B cell (primary cell): Measurements from ENCODE around the gene NDUFB10. TPM values are rescaled to one million over a fixed set of nuclear protein-coding genes. Genes with fewer than 3 reads are reported as not detected.

Experiments used
- ATAC-seq: fragments of 200-7000 bp; cut with Tn5 transposase; one replicate; pipeline ENCODE4 v1.10.0; 2021; ENCODE audit warnings: low read depth, mild to moderate bottlenecking, moderate number of reproducible peaks, moderate library complexity
- CTCF ChIA-PET: fragments of 350-600 bp; sonication (Branson Sonifier 250); formaldehyde crosslinking; loops from one replicate; lab custom pipeline; 2021; ENCODE audit warnings: antibody characterized with exemption, inconsistent platforms; lab: Charles Lee
- POLR2A ChIA-PET: fragments of 350-600 bp; sonication (Branson Sonifier 250); formaldehyde crosslinking; loops from one replicate; lab custom pipeline; 2021; ENCODE audit warnings: antibody characterized with exemption; lab: Charles Lee
- DNase-seq: peaks from one replicate; pipeline ENCODE4 v3.0.0; 2013
- H2AFZ ChIP-seq: 2 replicates; pipeline ENCODE4 v1.6.1; 2012; ENCODE audit warnings: mild to moderate bottlenecking, low read depth, low read length; ENCODE audit not compliant: insufficient read depth, poor library complexity, severe bottlenecking
- H3K27ac ChIP-seq, 2 donors: 1 replicate in 1 of 2; 2 replicates in 1 of 2; pipeline ENCODE4 v1.5.1; 2012 to 2013; ENCODE audit warnings: low read length in 2 of 2, mild to moderate bottlenecking in 2 of 2, moderate library complexity in 1 of 2
- H3K27me3 ChIP-seq, 4 experiments: fragments of 200-600 bp in 1 of 4; sonication (generic) in 1 of 4; replicated peaks in 1 of 4; 1 replicate in 2 of 4; 2 replicates in 2 of 4; pipeline versions ENCODE4 v1.6.1 to v1.7.0; 2013 to 2016; ENCODE audit warnings: low read length in 3 of 4, mild to moderate bottlenecking in 2 of 4, mixed read lengths in 1 of 4, moderate library complexity in 1 of 4; ENCODE audit not compliant: insufficient read depth in 4 of 4, control insufficient read depth in 3 of 4; ENCODE audit errors: control extremely low read depth in 1 of 4
- H3K36me3 ChIP-seq, 2 experiments: replicated peaks in 1 of 2; 1 replicate in 1 of 2; 2 replicates in 1 of 2; pipeline versions ENCODE4 v1.6.1 to v1.7.1; 2013; ENCODE audit warnings: low read length in 1 of 2; ENCODE audit not compliant: insufficient read depth in 2 of 2, control insufficient read depth in 1 of 2; ENCODE audit errors: control extremely low read depth in 1 of 2, extremely low read depth in 1 of 2
- H3K4me1 ChIP-seq, 2 donors: fragments of 200-600 bp in 1 of 2; sonication (generic) in 1 of 2; 1 replicate in 1 of 2; 2 replicates in 1 of 2; pipeline versions ENCODE4 v1.5.1 to v1.6.1; 2013 to 2017; ENCODE audit warnings: low read length in 2 of 2; ENCODE audit not compliant: control insufficient read depth in 2 of 2, insufficient read depth in 2 of 2
- H3K4me2 ChIP-seq: replicated peaks from 2 replicates; pipeline ENCODE3; 2012; ENCODE audit warnings: mild to moderate bottlenecking, low read depth, low read length; ENCODE audit not compliant: poor library complexity, severe bottlenecking
- H3K4me3 ChIP-seq, 5 experiments: fragments of 200-600 bp in 1 of 5; sonication (generic) in 1 of 5; 1 replicate in 3 of 5; 2 replicates in 2 of 5; pipeline versions ENCODE4 v1.5.1 to v1.7.0; 2011 to 2016; ENCODE audit warnings: low read length in 4 of 5, mild to moderate bottlenecking in 4 of 5, low read depth in 2 of 5, control low read depth in 1 of 5, moderate library complexity in 1 of 5; ENCODE audit not compliant: insufficient read depth in 1 of 5; ENCODE audit errors: control extremely low read depth in 1 of 5, extremely low read depth in 1 of 5
- H3K79me2 ChIP-seq: fragments of 200-600 bp; sonication (generic); one replicate; pipeline ENCODE4 v1.6.0; 2016; ENCODE audit warnings: low read length; ENCODE audit not compliant: control insufficient read depth, insufficient read depth
- H3K9ac ChIP-seq: fragments of 200-600 bp; sonication (generic); 2 replicates; pipeline ENCODE4 v1.6.1; 2017; ENCODE audit warnings: mild to moderate bottlenecking, low read length, moderate library complexity
- H3K9me3 ChIP-seq, 3 donors: one replicate each; pipeline versions ENCODE4 v1.6.1 to v1.7.1; 2013; ENCODE audit warnings: low read length in 2 of 3; ENCODE audit not compliant: control insufficient read depth in 2 of 3, insufficient read depth in 1 of 3; ENCODE audit errors: control extremely low read depth in 1 of 3
- H4K20me1 ChIP-seq: 2 replicates; pipeline ENCODE4 v1.6.0; 2012; ENCODE audit warnings: mild to moderate bottlenecking, low read length; ENCODE audit not compliant: insufficient read depth, control insufficient read depth, poor library complexity, severe bottlenecking
- H3K27ac Mint-ChIP-seq: one replicate; pipeline ENCODE4 v1.8.0; 2021; ENCODE audit warnings: mixed read lengths
- H3K27me3 Mint-ChIP-seq: one replicate; pipeline ENCODE4 v1.8.0; 2021; ENCODE audit warnings: mixed read lengths
- H3K4me1 Mint-ChIP-seq: one replicate; pipeline ENCODE4 v1.8.0; 2021; ENCODE audit warnings: mixed read lengths
- H3K4me3 Mint-ChIP-seq: one replicate; pipeline ENCODE4 v1.8.0; 2021; ENCODE audit warnings: mixed read lengths
- H3K9me3 Mint-ChIP-seq: one replicate; pipeline ENCODE4 v1.8.0; 2022; ENCODE audit warnings: mixed read lengths; ENCODE audit not compliant: insufficient read depth
- EZH2 ChIP-seq: IDR thresholded peaks from 2 replicates; pipeline ENCODE4 v1.6.1; 2012; ENCODE audit warnings: borderline replicate concordance, low read depth, mild to moderate bottlenecking, moderate library complexity, low read length; ENCODE audit not compliant: insufficient read depth, poor library complexity, severe bottlenecking
- WGBS: methylation state at CpG from one replicate; pipeline ENCODE4 v1.1.5; 2013; ENCODE audit warnings: missing lambda C conversion rate; ENCODE audit not compliant: insufficient coverage; 5-methylcytosine and 5-hydroxymethylcytosine counted together
- intact Hi-C: fragments of 100-400 bp; cut with micrococcal nuclease; formaldehyde crosslinking; loops from one replicate; pipeline ENCODE4 v1.10.0; 2022
- polyA plus RNA-seq: library from polyadenylated mRNA; depleted of rRNA; stranded (reverse); fragments of >200 nt; gene quantifications from 2 replicates; pipeline ENCODE4 v1.2.3, GENCODE V29; 2012
- total RNA-seq, 2 donors: library from RNA; stranded (reverse); fragments of 120-200 nt in 1 of 2; gene quantifications; 1 replicate in 1 of 2; 2 replicates in 1 of 2; pipeline versions ENCODE4 v1.2.3 to v1.2.4, GENCODE V29; 2013 to 2022
- TF ChIP-seq, protein P1 (sequence below): fragments of 200-600 bp; IDR thresholded peaks from one replicate; pipeline ENCODE4 v1.8.0; 2022; ENCODE audit warnings: antibody characterized with exemption, mild to moderate bottlenecking

Gene NDUFB10
- total and polyA plus RNA-seq, 2 donors (not counting 1 experiment from before 2014, with no cell fraction given): 70.4 to 92.6 TPM

DNA sequence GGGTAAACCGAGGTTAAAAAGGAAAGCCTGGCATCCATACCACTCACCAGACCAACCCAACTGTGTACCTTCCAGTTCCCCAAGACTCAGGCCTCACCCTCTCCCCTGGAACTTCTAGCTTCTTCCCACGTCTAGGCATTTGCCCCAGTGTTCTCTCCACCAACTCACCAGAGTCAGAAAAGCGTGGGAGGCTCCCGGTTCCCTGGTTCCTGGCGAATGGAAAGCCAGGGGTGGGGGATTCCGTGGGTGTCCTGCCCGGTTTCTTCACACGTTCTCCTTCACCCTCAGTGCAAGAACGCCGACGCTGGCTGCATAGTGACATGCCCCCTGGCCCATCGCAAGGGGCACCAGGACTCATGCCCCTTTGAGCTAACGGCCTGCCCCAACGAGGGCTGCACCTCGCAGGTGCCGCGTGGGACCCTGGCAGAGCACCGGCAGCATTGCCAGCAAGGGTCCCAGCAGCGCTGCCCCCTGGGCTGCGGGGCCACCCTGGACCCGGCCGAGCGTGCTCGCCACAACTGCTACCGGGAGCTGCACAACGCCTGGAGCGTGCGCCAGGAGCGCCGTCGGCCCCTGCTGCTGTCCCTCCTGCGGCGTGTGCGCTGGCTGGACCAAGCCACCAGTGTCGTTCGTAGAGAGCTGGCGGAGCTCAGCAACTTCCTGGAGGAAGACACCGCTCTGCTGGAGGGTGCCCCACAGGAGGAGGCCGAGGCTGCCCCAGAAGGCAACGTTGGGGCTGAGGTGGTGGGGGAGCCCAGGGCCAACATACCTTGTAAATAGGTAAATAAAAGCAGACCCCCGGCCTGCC is 9.0 kb downstream of the NDUFB10 start:
- Histone ChIP-seq H4K20me1 (peaks cover 22% of the 10 kb centered on the region), H3K9me3 (no peaks in the 10 kb centered on the region), H3K4me3 (no peak overlapping the region), H3K4me2 (no peak overlapping the region), H3K27ac (no peak overlapping the region), H2AFZ (no peak overlapping the region), H3K36me3 (peaks cover 0 to 4% of the 10 kb centered on the region in 2 experiments), H3K9ac (no peak overlapping the region), H3K4me1 (peaks cover 23 to 38% of the 10 kb centered on the region in 2 donors), H3K27me3 (no peaks in the 10 kb centered on the region), H3K79me2 (peaks cover 39% of the 10 kb centered on the region)
- ChIA-PET CTCF (interaction anchor here (1.1 kb wide), 1 partner anchor 172 kb away, joined by 4 read pairs; no protein-coding TSS in a partner anchor), POLR2A (interaction anchor here (1.3 kb wide), 1 partner anchor 23 kb away, joined by 4 read pairs; no protein-coding TSS in a partner anchor)
- Mint-ChIP-seq H3K4me3 (no peak overlapping the region), H3K4me1 (peaks cover 37% of the 10 kb centered on the region), H3K27me3 (no peaks in the 10 kb centered on the region), H3K9me3 (no peaks in the 10 kb centered on the region), H3K27ac (no peak overlapping the region)
- intact Hi-C loops: no loop called here
- DNase-seq (no peak), ATAC-seq (no peak)
- 97% methylated on average over 38 of the region's 41 CpGs for WGBS
- TF ChIP-seq, protein P1, sequence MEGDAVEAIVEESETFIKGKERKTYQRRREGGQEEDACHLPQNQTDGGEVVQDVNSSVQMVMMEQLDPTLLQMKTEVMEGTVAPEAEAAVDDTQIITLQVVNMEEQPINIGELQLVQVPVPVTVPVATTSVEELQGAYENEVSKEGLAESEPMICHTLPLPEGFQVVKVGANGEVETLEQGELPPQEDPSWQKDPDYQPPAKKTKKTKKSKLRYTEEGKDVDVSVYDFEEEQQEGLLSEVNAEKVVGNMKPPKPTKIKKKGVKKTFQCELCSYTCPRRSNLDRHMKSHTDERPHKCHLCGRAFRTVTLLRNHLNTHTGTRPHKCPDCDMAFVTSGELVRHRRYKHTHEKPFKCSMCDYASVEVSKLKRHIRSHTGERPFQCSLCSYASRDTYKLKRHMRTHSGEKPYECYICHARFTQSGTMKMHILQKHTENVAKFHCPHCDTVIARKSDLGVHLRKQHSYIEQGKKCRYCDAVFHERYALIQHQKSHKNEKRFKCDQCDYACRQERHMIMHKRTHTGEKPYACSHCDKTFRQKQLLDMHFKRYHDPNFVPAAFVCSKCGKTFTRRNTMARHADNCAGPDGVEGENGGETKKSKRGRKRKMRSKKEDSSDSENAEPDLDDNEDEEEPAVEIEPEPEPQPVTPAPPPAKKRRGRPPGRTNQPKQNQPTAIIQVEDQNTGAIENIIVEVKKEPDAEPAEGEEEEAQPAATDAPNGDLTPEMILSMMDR: no peak
- no peak for TF ChIP-seq EZH2
